GM23338 (cell line): ENCODE results near the gene AOPEP. TPM values are rescaled to one million over a fixed set of nuclear protein-coding genes. Genes with fewer than 3 reads are reported as not detected.

ENCODE experiments used
- ATAC-seq: fragments of 200-7000 bp; cut with Tn5 transposase; 3 replicates; pipeline ENCODE4 v1.9.1; 2020
- DNase-seq: peaks from one replicate; pipeline ENCODE4 v3.0.0-alpha.2; 2015; ENCODE audit warnings: low spot score
- H2AFZ ChIP-seq: fragments of 200-600 bp; sonication (generic); 2 replicates; pipeline ENCODE4 v1.8.0; 2016; ENCODE audit warnings: antibody characterized with exemption, mild to moderate bottlenecking, moderate library complexity
- H3F3A ChIP-seq: fragments of 200-600 bp; sonication (generic); replicated peaks from 2 replicates; pipeline ENCODE4 v1.8.0; 2017; ENCODE audit warnings: antibody characterized with exemption, mixed run types, low read depth
- H3K27ac ChIP-seq: fragments of 200-600 bp; sonication (generic); 2 replicates; pipeline ENCODE4 v1.6.1; 2016; ENCODE audit warnings: low read depth
- H3K27me3 ChIP-seq: fragments of 200-600 bp; sonication (generic); 2 replicates; pipeline ENCODE4 v1.8.0; 2016; ENCODE audit warnings: mild to moderate bottlenecking, mixed run types, moderate library complexity; ENCODE audit not compliant: insufficient read depth
- H3K36me3 ChIP-seq: fragments of 200-600 bp; sonication (generic); 2 replicates; pipeline ENCODE4 v1.8.0; 2016; ENCODE audit warnings: mild to moderate bottlenecking; ENCODE audit not compliant: insufficient read depth
- H3K4me1 ChIP-seq: fragments of 200-600 bp; sonication (generic); 2 replicates; pipeline ENCODE4 v1.8.0; 2016; ENCODE audit warnings: mild to moderate bottlenecking, moderate library complexity; ENCODE audit not compliant: insufficient read depth
- H3K4me2 ChIP-seq: fragments of 200-600 bp; sonication (generic); 2 replicates; pipeline ENCODE4 v1.7.1; 2017; ENCODE audit warnings: mixed run types
- H3K4me3 ChIP-seq: fragments of 200-600 bp; sonication (generic); 2 replicates; pipeline ENCODE4 v1.6.1; 2016; ENCODE audit warnings: mixed run types
- H3K79me2 ChIP-seq: fragments of 200-600 bp; sonication (generic); replicated peaks from 2 replicates; pipeline ENCODE4 v1.8.0; 2017; ENCODE audit warnings: mild to moderate bottlenecking; ENCODE audit not compliant: insufficient read depth
- H3K9me2 ChIP-seq: fragments of 200-600 bp; sonication (generic); 2 replicates; pipeline ENCODE4 v1.8.0; 2017; ENCODE audit not compliant: insufficient read depth
- H4K20me1 ChIP-seq: fragments of 200-600 bp; sonication (generic); replicated peaks from 2 replicates; pipeline ENCODE4 v1.8.0; 2017; ENCODE audit warnings: mild to moderate bottlenecking; ENCODE audit not compliant: insufficient read depth
- H3K27ac Mint-ChIP-seq: 2 replicates; pipeline ENCODE4 v1.8.0; 2020; ENCODE audit warnings: inconsistent platforms, mild to moderate bottlenecking, moderate library complexity, mixed read lengths
- H3K27me3 Mint-ChIP-seq: 3 replicates; pipeline ENCODE4 v1.8.0; 2022; ENCODE audit warnings: low read depth, mild to moderate bottlenecking, moderate library complexity, mixed read lengths, inconsistent platforms; ENCODE audit not compliant: insufficient read depth, poor library complexity
- H3K36me3 Mint-ChIP-seq: 3 replicates; pipeline ENCODE4 v1.8.0; 2021; ENCODE audit warnings: low read depth, mild to moderate bottlenecking, inconsistent platforms, moderate library complexity, mixed read lengths
- H3K4me1 Mint-ChIP-seq: 3 replicates; pipeline ENCODE4 v1.8.0; 2020; ENCODE audit warnings: mild to moderate bottlenecking, inconsistent platforms, mixed read lengths
- H3K4me3 Mint-ChIP-seq: 3 replicates; pipeline ENCODE4 v1.8.0; 2021; ENCODE audit warnings: moderate library complexity, mild to moderate bottlenecking, inconsistent platforms, mixed read lengths
- H3K9me3 Mint-ChIP-seq: 3 replicates; pipeline ENCODE4 v1.8.0; 2020; ENCODE audit warnings: moderate library complexity, mild to moderate bottlenecking, inconsistent platforms, mixed read lengths
- CREB1 ChIP-seq: fragments of 250-450 bp; sonication (Bioruptor Pico); IDR thresholded peaks from 2 replicates; pipeline ENCODE4 v1.5.0; 2020; ENCODE audit warnings: low read depth, mild to moderate bottlenecking, moderate library complexity
- CTCF ChIP-seq, 2 experiments: fragments of 200-600 bp in 1 of 2; sonication (generic) in 1 of 2; conservative IDR thresholded peaks; 2 replicates each; pipeline versions ENCODE4 v1.5.1 to v1.6.1; 2016 to 2017; ENCODE audit warnings: antibody characterized with exemption in 2 of 2, low read depth in 2 of 2, mild to moderate bottlenecking in 2 of 2, moderate library complexity in 1 of 2
- ETS1 ChIP-seq: IDR thresholded peaks from 2 replicates; pipeline ENCODE4 v1.6.1; 2016; ENCODE audit warnings: antibody characterized with exemption
- EZH2phosphoT487 ChIP-seq: fragments of 200-600 bp; sonication (generic); IDR thresholded peaks from one replicate; pipeline ENCODE4 v1.8.1; 2018; ENCODE audit warnings: antibody characterized with exemption; ENCODE audit not compliant: unreplicated experiment
- POLR2AphosphoS5 ChIP-seq: IDR thresholded peaks from 2 replicates; pipeline ENCODE4 v1.6.1; 2016; ENCODE audit warnings: antibody characterized with exemption, low read depth
- ZNF462 ChIP-seq: fragments of 250-450 bp; sonication (Bioruptor Pico); IDR thresholded peaks from 2 replicates; pipeline ENCODE4 v1.5.0; 2020; ENCODE audit warnings: mild to moderate bottlenecking, moderate library complexity
- polyA plus RNA-seq: library from polyadenylated mRNA; unstranded; fragments of >200 nt; fragmentation: Nextera tagmentation; extraction: Ambion mirVana; gene quantifications from 2 replicates; pipeline ENCODE4 v1.2.1, GENCODE V29; 2016
- total RNA-seq: library from RNA; depleted of rRNA; stranded (reverse); fragments of >200 nt; shearing (Covaris generic); gene quantifications from 2 replicates; pipeline ENCODE4 v1.2.3, GENCODE V29; 2014

Gene AOPEP
- total and polyA plus RNA-seq, 2 experiments from 2014 or later, result 7.0 to 16.5 TPM

GRCh38 chr9:94982211-94982610, 255.7 kb downstream of the AOPEP start (continued):
- TF ChIP-seq ZNF462 (CRISPR knock-in tag) (no peak), ETS1 (no peak), EZH2phosphoT487 (no peak), CTCF (conservative IDR thresholded peaks at IDR 0.05; ENCODE audit: low read depth in 2 of 2) (no peak), CREB1 (CRISPR knock-in tag) (no peak), POLR2AphosphoS5 (no peak)

GRCh38 chr9:94983552-94983951, 257.1 kb downstream of the AOPEP start:
- Histone ChIP-seq H3K4me3 (no peak overlapping the region), H3K9me2 (no peaks in the 10 kb centered on the region), H3K27ac (no peak overlapping the region), H3K4me2 (no peak overlapping the region), H4K20me1 (no peaks in the 10 kb centered on the region), H2AFZ (no peak overlapping the region), H3K4me1 (peaks cover 14% of the 10 kb centered on the region), H3F3A (no peaks in the 10 kb centered on the region), H3K79me2 (no peaks in the 10 kb centered on the region), H3K27me3 (no peaks in the 10 kb centered on the region), H3K36me3 (no peaks in the 10 kb centered on the region)
- no peak overlapping the region for H3K27ac Mint-ChIP-seq
- peaks cover 2% of the 10 kb centered on the region for H3K27me3 Mint-ChIP-seq
- H3K4me1 Mint-ChIP-seq, result peaks cover 33% of the 10 kb centered on the region
- H3K36me3 Mint-ChIP-seq, result no peaks in the 10 kb centered on the region
- H3K4me3 Mint-ChIP-seq, result no peak overlapping the region
- DNase-seq, result no peak
- H3K9me3 Mint-ChIP-seq, result no peaks in the 10 kb centered on the region
- no peak for ATAC-seq
- TF ChIP-seq CTCF (conservative IDR thresholded peaks at IDR 0.05; ENCODE audit: low read depth in 2 of 2), result no peak
